ENCODE measurements around the gene LRRC74B. TPM values are rescaled to one million over a fixed set of nuclear protein-coding genes. Genes with fewer than 3 reads are reported as not detected.
A peak's percentile ranks its signal among the peaks of the same experiment; 100 is the strongest.

LRRC74B gene
- total and polyA plus RNA-seq, 12 donors, result not detected

DNA sequence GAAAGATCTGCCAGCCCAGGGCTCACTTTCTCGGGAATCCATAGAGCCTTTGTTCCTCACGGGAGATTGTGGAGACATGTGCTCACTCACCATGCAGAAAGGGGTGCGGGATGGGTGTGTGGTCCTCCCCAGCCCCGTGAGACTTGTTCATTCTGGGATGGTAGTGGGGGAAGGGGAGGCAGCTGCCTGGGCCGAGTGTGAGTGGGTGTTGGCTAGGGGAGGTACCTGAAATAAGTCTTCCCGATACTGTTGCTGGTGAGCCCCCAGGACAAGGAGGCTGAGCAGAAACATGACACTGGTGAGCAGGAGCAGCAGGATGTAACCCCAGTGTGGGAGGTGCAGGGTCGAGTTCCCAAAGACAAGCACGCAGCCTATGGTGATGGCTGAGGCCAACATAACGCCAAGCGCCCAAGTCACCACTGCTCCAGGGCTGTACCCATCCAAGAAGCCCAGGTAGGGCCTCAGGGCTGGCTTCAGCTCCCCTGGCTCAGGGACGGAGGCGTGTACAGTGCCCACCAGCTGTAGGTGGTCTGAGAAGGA lies 16.2 kb upstream of the LRRC74B start:
- H3K4me3 ChIP-seq, result no peak overlapping the region
- TF ChIP-seq, protein P1, sequence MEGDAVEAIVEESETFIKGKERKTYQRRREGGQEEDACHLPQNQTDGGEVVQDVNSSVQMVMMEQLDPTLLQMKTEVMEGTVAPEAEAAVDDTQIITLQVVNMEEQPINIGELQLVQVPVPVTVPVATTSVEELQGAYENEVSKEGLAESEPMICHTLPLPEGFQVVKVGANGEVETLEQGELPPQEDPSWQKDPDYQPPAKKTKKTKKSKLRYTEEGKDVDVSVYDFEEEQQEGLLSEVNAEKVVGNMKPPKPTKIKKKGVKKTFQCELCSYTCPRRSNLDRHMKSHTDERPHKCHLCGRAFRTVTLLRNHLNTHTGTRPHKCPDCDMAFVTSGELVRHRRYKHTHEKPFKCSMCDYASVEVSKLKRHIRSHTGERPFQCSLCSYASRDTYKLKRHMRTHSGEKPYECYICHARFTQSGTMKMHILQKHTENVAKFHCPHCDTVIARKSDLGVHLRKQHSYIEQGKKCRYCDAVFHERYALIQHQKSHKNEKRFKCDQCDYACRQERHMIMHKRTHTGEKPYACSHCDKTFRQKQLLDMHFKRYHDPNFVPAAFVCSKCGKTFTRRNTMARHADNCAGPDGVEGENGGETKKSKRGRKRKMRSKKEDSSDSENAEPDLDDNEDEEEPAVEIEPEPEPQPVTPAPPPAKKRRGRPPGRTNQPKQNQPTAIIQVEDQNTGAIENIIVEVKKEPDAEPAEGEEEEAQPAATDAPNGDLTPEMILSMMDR (IDR thresholded peaks at IDR 0.05), result no peak
- no peaks in the 10 kb centered on the region for H3K9me3 ChIP-seq
- no peaks in the 10 kb centered on the region for H3K36me3 ChIP-seq
- ATAC-seq (no peak), DNase-seq (no peak)
- H3K4me1 ChIP-seq, result peaks cover 3 to 19% (median 8%) of the 10 kb centered on the region in 9 donors
- 67 to 69% methylated on average over 12 of the region's 12 CpGs for WGBS, 2 donors
- H3K27ac ChIP-seq, result no peak overlapping the region
- intact Hi-C loops (cut with DNase I), result loop anchor here in 4 of 10 donors (2.0 to 10.0 kb wide), 4 partner anchors 35 to 85 kb away; no protein-coding TSS in a partner anchor
- H3K27me3 ChIP-seq, result peaks cover 8 to 47% (median 39%) of the 10 kb centered on the region in 7 donors

DNA sequence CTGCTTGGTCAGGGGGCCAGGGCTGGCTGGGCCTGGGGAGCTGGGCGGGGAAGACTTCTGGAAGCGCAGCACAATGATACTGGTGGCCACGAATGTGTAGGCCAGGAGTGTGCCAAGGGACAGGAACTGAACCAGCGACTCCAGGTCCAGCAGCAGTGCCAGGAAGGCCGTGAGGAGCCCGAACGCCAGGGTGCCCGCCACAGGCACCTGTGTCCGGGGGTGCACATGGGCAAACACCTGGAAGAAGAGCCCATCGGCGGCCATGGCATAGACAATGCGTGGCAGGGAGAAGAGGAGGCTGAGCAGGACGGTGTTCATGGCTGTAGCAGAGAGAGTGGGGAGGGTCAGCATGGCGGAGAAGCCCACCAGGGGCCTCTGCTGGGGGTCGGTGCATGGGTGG lies 15.7 kb upstream of the LRRC74B start:
- WGBS, 2 donors, result 94% methylated on average over 15 of the region's 15 CpGs
- ATAC-seq (no peak), DNase-seq (no peak)
- no peaks in the 10 kb centered on the region for H3K9me3 ChIP-seq
- TF ChIP-seq, protein P1 (IDR thresholded peaks at IDR 0.05), result no peak
- H3K36me3 ChIP-seq, result no peaks in the 10 kb centered on the region
- intact Hi-C loops (cut with DNase I), result loop anchor here in 2 of 10 donors (10.0 kb wide), 2 partner anchors 65 to 75 kb away; no protein-coding TSS in a partner anchor
- H3K27me3 ChIP-seq, result peaks cover 8 to 47% (median 39%) of the 10 kb centered on the region in 7 donors
- peaks cover 3 to 19% (median 8%) of the 10 kb centered on the region in 9 donors for H3K4me1 ChIP-seq
- H3K4me3 ChIP-seq, result no peak overlapping the region
- no peak overlapping the region for H3K27ac ChIP-seq

DNA sequence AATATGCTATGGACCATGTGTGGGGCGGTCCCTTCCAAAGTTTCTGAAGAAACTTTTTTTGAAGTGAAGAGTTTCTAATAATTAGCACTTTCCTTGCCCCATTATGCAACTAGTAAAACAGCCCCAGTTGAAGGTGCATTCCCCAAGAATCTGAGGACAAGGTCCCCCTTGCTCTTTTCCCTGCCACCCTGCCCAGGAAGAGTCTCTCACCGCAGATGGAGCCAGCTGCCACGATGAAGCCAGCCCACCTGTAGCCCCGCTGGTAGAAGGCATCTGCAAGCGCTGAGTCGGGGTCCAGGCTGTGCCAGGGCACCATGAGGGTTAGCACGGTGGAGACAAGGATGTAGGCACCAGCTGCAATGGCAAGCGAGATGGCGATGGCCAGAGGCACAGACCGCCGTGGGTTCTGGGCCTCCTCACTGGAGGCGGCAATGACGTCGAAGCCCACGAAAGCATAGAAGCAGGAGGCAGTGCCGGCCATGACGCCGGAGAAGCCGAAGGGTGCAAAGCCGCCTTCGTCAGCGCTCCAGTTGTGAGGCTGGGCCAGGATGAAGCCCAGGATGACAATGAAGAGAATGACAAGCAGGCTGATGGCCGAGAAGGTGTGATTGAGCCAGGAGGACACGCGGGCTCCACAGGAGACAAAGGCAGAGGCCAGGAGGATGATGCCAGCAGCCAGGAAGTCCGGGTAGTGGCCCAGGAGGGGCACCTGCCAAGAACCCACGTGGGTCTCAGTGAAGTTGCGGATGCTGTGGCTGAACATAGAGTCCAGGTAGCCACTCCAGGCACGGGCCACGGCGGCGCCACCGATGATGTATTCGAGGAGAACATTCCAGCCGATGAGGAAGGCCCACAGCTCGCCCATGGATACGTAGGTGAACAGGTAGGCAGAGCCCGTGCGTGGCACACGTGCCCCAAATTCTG lies 14.9 kb upstream of the LRRC74B start:
- TF ChIP-seq, protein P1 (IDR thresholded peaks at IDR 0.05), result no peak
- intact Hi-C loops (cut with DNase I), result loop anchor here in 2 of 10 donors (10.0 kb wide), 2 partner anchors 64 to 74 kb away; no protein-coding TSS in a partner anchor
- H3K27me3 ChIP-seq, result peaks cover 8 to 47% (median 39%) of the 10 kb centered on the region in 7 donors

DNA sequence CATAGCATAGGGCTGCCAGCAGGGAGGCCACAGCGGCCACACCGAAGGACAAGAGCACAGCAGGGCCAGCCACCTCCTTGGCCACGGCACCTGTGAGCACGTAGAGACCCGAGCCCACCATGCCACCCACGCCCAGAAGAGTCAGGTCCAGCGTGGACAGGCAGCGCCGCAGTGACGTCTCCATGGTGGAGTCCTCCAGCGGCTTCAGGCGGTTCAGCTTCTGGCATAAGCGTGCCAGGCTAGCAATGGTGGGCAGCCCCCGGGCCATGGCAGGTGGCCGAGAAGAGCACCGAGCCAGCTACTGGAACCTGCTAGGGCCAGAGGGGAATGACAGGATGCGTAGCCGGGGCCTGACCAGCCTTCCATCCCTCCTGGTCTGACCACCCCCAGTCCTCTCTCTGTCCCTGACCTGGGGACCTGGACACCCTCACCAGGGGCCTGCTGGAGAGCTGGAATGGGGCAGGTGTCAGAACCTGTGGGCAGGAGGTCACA lies 14.2 kb upstream of the LRRC74B start:
- intact Hi-C loops (cut with DNase I), result loop anchor here in 2 of 10 donors (10.0 kb wide), 2 partner anchors 63 to 73 kb away; no protein-coding TSS in a partner anchor
- WGBS, 2 donors, result 88 to 90% methylated on average over 18 of the region's 18 CpGs
- Histone ChIP-seq H3K4me1 (peaks cover 3 to 19% (median 8%) of the 10 kb centered on the region in 9 donors), H3K27ac (no peak overlapping the region), H3K9me3 (no peaks in the 10 kb centered on the region), H3K4me3 (peak overlapping the region in 4 of 10 donors; percentile 31 to 44 (median 38)), H3K36me3 (no peaks in the 10 kb centered on the region), H3K27me3 (peaks cover 8 to 47% (median 39%) of the 10 kb centered on the region in 7 donors)
- TF ChIP-seq, protein P1 (IDR thresholded peaks at IDR 0.05), result no peak
- no peak for ATAC-seq
- no peak for DNase-seq

More for the DNA sequence above, 14.9 kb upstream of the LRRC74B start:
- no peak overlapping the region for H3K4me3 ChIP-seq
- H3K36me3 ChIP-seq, result no peaks in the 10 kb centered on the region
- no peak overlapping the region for H3K27ac ChIP-seq
- no peaks in the 10 kb centered on the region for H3K9me3 ChIP-seq
- ATAC-seq, result no peak
- no peak for DNase-seq
- H3K4me1 ChIP-seq, result peaks cover 3 to 19% (median 8%) of the 10 kb centered on the region in 9 donors
- 90 to 93% methylated on average over 40 of the region's 40 CpGs for WGBS, 2 donors

All from heart right ventricle (tissue), 16 donors.